ENCODE data around the gene LMNTD1.
"Not testable (repeated sequence)": the region's sequence is repeated elsewhere in the genome, so short reads cannot be mapped to it uniquely, and the experiment has no call there.

Gene LMNTD1

GRCh38 chr12:25491396-25492325 is 61.4 kb downstream of the LMNTD1 start:
- Mint-ChIP-seq H3K36me3 (no peaks in the 10 kb centered on the region), H3K4me1 (peaks cover 3% of the 10 kb centered on the region), H3K4me3 (no peak overlapping the region), H3K27ac (no peak overlapping the region), H3K27me3 (no peaks in the 10 kb centered on the region), H3K9me3 (peaks cover 2% of the 10 kb centered on the region)
- no peak for DNase-seq
- CTCF ChIA-PET: no interaction called here

GRCh38 chr12:25488956-25489870 is 63.9 kb downstream of the LMNTD1 start:
- H3K27me3 Mint-ChIP-seq, CTCF ChIA-PET, H3K27ac Mint-ChIP-seq, H3K36me3 Mint-ChIP-seq, H3K4me3 Mint-ChIP-seq, H3K9me3 Mint-ChIP-seq, DNase-seq, H3K4me1 Mint-ChIP-seq: not testable (repeated sequence)

- CTCF ChIA-PET: no interaction called here
- no peak overlapping the region for H3K27ac Mint-ChIP-seq
Observed at GRCh38 chr12:25482625-25483024, 70.5 kb downstream of the LMNTD1 start.

GRCh38 chr12:25480145-25480544 is 72.9 kb downstream of the LMNTD1 start:
- DNase-seq: no peak
- no peak overlapping the region for H3K27ac Mint-ChIP-seq
- no peaks in the 10 kb centered on the region for H3K4me1 Mint-ChIP-seq
- no peaks in the 10 kb centered on the region for H3K36me3 Mint-ChIP-seq
- no peaks in the 10 kb centered on the region for H3K27me3 Mint-ChIP-seq
- CTCF ChIA-PET: no interaction called here
- H3K4me3 Mint-ChIP-seq: no peak overlapping the region
- no peaks in the 10 kb centered on the region for H3K9me3 Mint-ChIP-seq

More at GRCh38 chr12:25482625-25483024, 70.5 kb downstream of the LMNTD1 start:
- no peaks in the 10 kb centered on the region for H3K4me1 Mint-ChIP-seq
- no peaks in the 10 kb centered on the region for H3K36me3 Mint-ChIP-seq
- H3K27me3 Mint-ChIP-seq: no peaks in the 10 kb centered on the region
- no peak for DNase-seq
- no peak overlapping the region for H3K4me3 Mint-ChIP-seq
- H3K9me3 Mint-ChIP-seq: peaks cover 2% of the 10 kb centered on the region

- Mint-ChIP-seq H3K4me3 (no peak overlapping the region), H3K9me3 (no peaks in the 10 kb centered on the region), H3K4me1 (no peaks in the 10 kb centered on the region), H3K27ac (no peak overlapping the region), H3K36me3 (no peaks in the 10 kb centered on the region), H3K27me3 (no peaks in the 10 kb centered on the region)
- CTCF ChIA-PET: no interaction called here
- DNase-seq: no peak
Observed at GRCh38 chr12:25477217-25477616, 75.9 kb downstream of the LMNTD1 start.

GRCh38 chr12:25472453-25472852 is 80.6 kb downstream of the LMNTD1 start:
- Mint-ChIP-seq H3K27me3 (no peaks in the 10 kb centered on the region), H3K9me3 (no peaks in the 10 kb centered on the region), H3K36me3 (no peaks in the 10 kb centered on the region), H3K4me1 (no peaks in the 10 kb centered on the region), H3K4me3 (no peak overlapping the region), H3K27ac (no peak overlapping the region)
- DNase-seq: no peak
- CTCF ChIA-PET: no interaction called here

GRCh38 chr12:25469861-25470260 is 83.2 kb downstream of the LMNTD1 start:
- Mint-ChIP-seq H3K9me3 (peaks cover 1% of the 10 kb centered on the region), H3K4me3 (no peak overlapping the region), H3K27me3 (no peaks in the 10 kb centered on the region), H3K36me3 (no peaks in the 10 kb centered on the region), H3K4me1 (no peaks in the 10 kb centered on the region), H3K27ac (no peak overlapping the region)
- CTCF ChIA-PET: no interaction called here
- DNase-seq: no peak

- CTCF ChIA-PET: no interaction called here
- no peak overlapping the region for H3K4me3 Mint-ChIP-seq
- H3K27me3 Mint-ChIP-seq: no peaks in the 10 kb centered on the region
- no peak overlapping the region for H3K27ac Mint-ChIP-seq
- H3K4me1 Mint-ChIP-seq: no peaks in the 10 kb centered on the region
- no peak for DNase-seq
- H3K36me3 Mint-ChIP-seq: no peaks in the 10 kb centered on the region
- peaks cover 1% of the 10 kb centered on the region for H3K9me3 Mint-ChIP-seq
Observed at GRCh38 chr12:25469368-25469767, 83.7 kb downstream of the LMNTD1 start.

GRCh38 chr12:25463521-25463920 is 89.6 kb downstream of the LMNTD1 start:
- Mint-ChIP-seq H3K27ac (no peak overlapping the region), H3K4me3 (no peak overlapping the region), H3K9me3 (peaks cover 1% of the 10 kb centered on the region), H3K36me3 (no peaks in the 10 kb centered on the region), H3K4me1 (no peaks in the 10 kb centered on the region), H3K27me3 (no peaks in the 10 kb centered on the region)
- no peak for DNase-seq
- CTCF ChIA-PET: no interaction called here

- no peaks in the 10 kb centered on the region for H3K27me3 Mint-ChIP-seq
- H3K27ac Mint-ChIP-seq: no peak overlapping the region
- H3K4me1 Mint-ChIP-seq: no peaks in the 10 kb centered on the region
- no peak for DNase-seq
- CTCF ChIA-PET: no interaction called here
- H3K9me3 Mint-ChIP-seq: peaks cover 1% of the 10 kb centered on the region
- H3K36me3 Mint-ChIP-seq: no peaks in the 10 kb centered on the region
- H3K4me3 Mint-ChIP-seq: no peak overlapping the region
Observed at GRCh38 chr12:25463005-25463404, 90.1 kb downstream of the LMNTD1 start.

GRCh38 chr12:25459541-25459951 is 93.5 kb downstream of the LMNTD1 start:
- H3K4me3 Mint-ChIP-seq: no peak overlapping the region
- H3K9me3 Mint-ChIP-seq: no peaks in the 10 kb centered on the region
- no peak overlapping the region for H3K27ac Mint-ChIP-seq
- H3K27me3 Mint-ChIP-seq: peaks cover 3% of the 10 kb centered on the region
- H3K4me1 Mint-ChIP-seq: no peaks in the 10 kb centered on the region
- CTCF ChIA-PET: no interaction called here
- H3K36me3 Mint-ChIP-seq: no peaks in the 10 kb centered on the region
- DNase-seq: no peak

- CTCF ChIA-PET: interaction anchor here (0.7 to 1.0 kb wide), 2 partner anchors 55 to 478 kb away, joined by 3 read pairs; no protein-coding TSS in a partner anchor
- no peak overlapping the region for H3K27ac Mint-ChIP-seq
- DNase-seq: no peak
- H3K9me3 Mint-ChIP-seq: no peaks in the 10 kb centered on the region
- no peak overlapping the region for H3K4me3 Mint-ChIP-seq
- no peaks in the 10 kb centered on the region for H3K4me1 Mint-ChIP-seq
- peaks cover 4% of the 10 kb centered on the region for H3K27me3 Mint-ChIP-seq
- H3K36me3 Mint-ChIP-seq: no peaks in the 10 kb centered on the region
Observed at GRCh38 chr12:25458047-25458552, 95.0 kb downstream of the LMNTD1 start.

GRCh38 chr12:25456474-25456873 is 96.6 kb downstream of the LMNTD1 start:
- no peaks in the 10 kb centered on the region for H3K36me3 Mint-ChIP-seq
- H3K4me3 Mint-ChIP-seq: no peak overlapping the region
- no peaks in the 10 kb centered on the region for H3K4me1 Mint-ChIP-seq
- DNase-seq: no peak
- CTCF ChIA-PET: no interaction called here
- no peaks in the 10 kb centered on the region for H3K9me3 Mint-ChIP-seq
- H3K27ac Mint-ChIP-seq: no peak overlapping the region
- H3K27me3 Mint-ChIP-seq: peaks cover 7% of the 10 kb centered on the region

GRCh38 chr12:25455696-25456095 is 97.4 kb downstream of the LMNTD1 start:
- CTCF ChIA-PET: no interaction called here
- no peak overlapping the region for H3K27ac Mint-ChIP-seq
- H3K4me1 Mint-ChIP-seq: no peaks in the 10 kb centered on the region
- H3K27me3 Mint-ChIP-seq: peaks cover 7% of the 10 kb centered on the region
- H3K9me3 Mint-ChIP-seq: no peaks in the 10 kb centered on the region
- no peak for DNase-seq
- no peaks in the 10 kb centered on the region for H3K36me3 Mint-ChIP-seq
- no peak overlapping the region for H3K4me3 Mint-ChIP-seq
